NCI-H345 treated with DMSO at 0.1 percent for 48 hours (cell line): ENCODE measurements around the gene PMM2.
A peak's percentile ranks its signal among the peaks of the same experiment; 100 is the strongest.
"Not testable (repeated sequence)": the region's sequence is repeated elsewhere in the genome, so short reads cannot be mapped to it uniquely, and the experiment has no call there.

Experiments
- DNase-seq: peaks from one replicate; lab custom pipeline; 2025; ENCODE audit not compliant: unreplicated experiment; lab: John Stamatoyannopoulos, UW

PMM2 gene

GRCh38 chr16:8797364-8798173, at the start of gene PMM2, which contains the start of gene TMEM186:
PMM2 (plus strand) TSS chr16:8797839; CDS start chr16:8797883, 44 bp downstream.
TMEM186 (minus strand) TSS chr16:8797639; CDS start chr16:8797614, 25 bp downstream.
- peak; percentile 96 for DNase-seq

- DNase-seq = not testable (repeated sequence)
Measured at GRCh38 chr16:8748944-8749343, 48.7 kb upstream of the PMM2 start.

- DNase-seq = no peak
Measured at GRCh38 chr16:8751481-8752311, 45.9 kb upstream of the PMM2 start.

GRCh38 chr16:8752706-8753105, 44.9 kb upstream of the PMM2 start:
- no peak for DNase-seq

- no peak for DNase-seq
Measured at GRCh38 chr16:8753416-8754054, 44.1 kb upstream of the PMM2 start.

- DNase-seq = no peak
Measured at GRCh38 chr16:8756755-8757154, 40.9 kb upstream of the PMM2 start.

GRCh38 chr16:8758022-8758421, 39.6 kb upstream of the PMM2 start:
- no peak for DNase-seq

GRCh38 chr16:8760021-8760420, 37.6 kb upstream of the PMM2 start:
- no peak for DNase-seq

- DNase-seq = no peak
Measured at GRCh38 chr16:8761078-8761477, 36.6 kb upstream of the PMM2 start.

GRCh38 chr16:8762254-8762653, 35.4 kb upstream of the PMM2 start:
- DNase-seq = no peak

GRCh38 chr16:8763083-8763482, 34.6 kb upstream of the PMM2 start:
- DNase-seq = no peak

- DNase-seq = no peak
Measured at GRCh38 chr16:8763899-8764298, 33.7 kb upstream of the PMM2 start.

- DNase-seq = no peak
Measured at GRCh38 chr16:8764525-8765250, 33.0 kb upstream of the PMM2 start.

- no peak for DNase-seq
Measured at GRCh38 chr16:8767176-8767575, 30.5 kb upstream of the PMM2 start.

GRCh38 chr16:8768283-8768682, 29.4 kb upstream of the PMM2 start:
- no peak for DNase-seq

GRCh38 chr16:8768692-8769091, 28.9 kb upstream of the PMM2 start:
- no peak for DNase-seq

GRCh38 chr16:8773537-8773936, 24.1 kb upstream of the PMM2 start:
- DNase-seq = no peak

GRCh38 chr16:8774208-8774607, 23.4 kb upstream of the PMM2 start:
- DNase-seq = no peak

- no peak for DNase-seq
Measured at GRCh38 chr16:8775359-8775758, 22.3 kb upstream of the PMM2 start.

- no peak for DNase-seq
Measured at GRCh38 chr16:8776129-8776584, 21.5 kb upstream of the PMM2 start.

GRCh38 chr16:8777217-8777616, 20.4 kb upstream of the PMM2 start:
- no peak for DNase-seq
